ENCODE results near the gene ATOSB.

GRCh38 chr9:35056571-35057270 lies 58.9 kb downstream of the ATOSB start:
- TF ChIP-seq ZNF274 (IDR thresholded peaks at IDR 0.05; ENCODE audit: low read depth, low read length) (no peak), YY1 (IDR thresholded peaks at IDR 0.05; ENCODE audit: insufficient read depth, insufficient read length) (no peak)

All from NT2/D1 (cell line).